Activated CD8-positive, alpha-beta T cell treated with anti-CD3 and anti-CD28 coated beads for 36 hours (primary cell): ENCODE data around the gene LINC01488. TPM values are rescaled to one million over a fixed set of nuclear protein-coding genes. Genes with fewer than 3 reads are reported as not detected.

Source experiments
- ATAC-seq: fragments of 200-7000 bp; cut with Tn5 transposase; one replicate; pipeline ENCODE4 v1.10.0; 2021; ENCODE audit warnings: mild to moderate bottlenecking, moderate library complexity
- CTCF ChIA-PET: fragments of 350-600 bp; sonication (Branson Sonifier 250); formaldehyde crosslinking; loops from one replicate; lab custom pipeline; 2021; ENCODE audit warnings: antibody characterized with exemption; lab: Charles Lee
- POLR2A ChIA-PET: fragments of 350-600 bp; sonication (Branson Sonifier 250); formaldehyde crosslinking; loops from one replicate; lab custom pipeline; 2021; ENCODE audit warnings: antibody characterized with exemption; lab: Charles Lee
- DNase-seq: peaks from one replicate; pipeline ENCODE4 v3.0.0-alpha.2; 2020
- H3K27ac Mint-ChIP-seq: one replicate; pipeline ENCODE4 v1.8.0; 2021; ENCODE audit warnings: mild to moderate bottlenecking, mixed read lengths
- H3K27me3 Mint-ChIP-seq: one replicate; pipeline ENCODE4 v1.8.0; 2021; ENCODE audit warnings: mixed read lengths
- H3K36me3 Mint-ChIP-seq: one replicate; pipeline ENCODE4 v1.8.0; 2021; ENCODE audit warnings: low read depth, mixed read lengths
- H3K4me1 Mint-ChIP-seq: one replicate; pipeline ENCODE4 v1.8.0; 2021; ENCODE audit warnings: low read depth, mixed read lengths
- H3K4me3 Mint-ChIP-seq: one replicate; pipeline ENCODE4 v1.8.0; 2021; ENCODE audit warnings: mild to moderate bottlenecking, moderate library complexity, mixed read lengths
- H3K9me3 Mint-ChIP-seq: one replicate; pipeline ENCODE4 v1.8.0; 2021; ENCODE audit warnings: mixed read lengths
- intact Hi-C: fragments of 100-400 bp; cut with micrococcal nuclease; formaldehyde crosslinking; loops from one replicate; pipeline ENCODE4 v1.10.0; 2022
- total RNA-seq, 2 experiments: library from RNA; stranded (reverse); gene quantifications; one replicate each; pipeline ENCODE4 v1.2.3, GENCODE V29; 2021
- TF ChIP-seq, protein P1 (sequence below): fragments of 200-600 bp; IDR thresholded peaks from one replicate; pipeline ENCODE4 v1.8.0; 2022; ENCODE audit warnings: antibody characterized with exemption, mild to moderate bottlenecking

LINC01488 gene
- total RNA-seq, 2 experiments from 2014 or later = not detected

DNA sequence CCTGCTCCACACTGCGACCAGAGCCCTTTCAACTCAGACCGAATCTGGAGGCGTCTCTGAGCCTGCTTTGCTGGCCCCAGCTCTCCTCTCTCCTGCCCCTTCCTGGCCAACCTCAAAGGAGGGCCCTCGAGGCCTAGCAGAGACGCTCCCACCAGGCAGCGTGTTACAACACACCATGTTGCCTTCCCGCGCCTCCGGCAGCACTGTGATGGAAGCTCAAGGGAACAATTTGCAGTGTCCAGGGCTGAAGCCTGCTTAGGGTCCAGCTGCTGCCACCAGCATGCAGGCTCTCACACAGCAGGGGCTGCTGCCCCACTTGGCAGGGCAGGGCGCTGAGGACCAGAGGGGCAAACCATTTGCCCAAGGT lies 18.4 kb downstream of the LINC01488 start:
- no peak for ATAC-seq
- ChIA-PET CTCF (no interaction called here), POLR2A (no interaction called here)
- Mint-ChIP-seq H3K27ac (no peak overlapping the region), H3K4me3 (no peak overlapping the region), H3K36me3 (no peaks in the 10 kb centered on the region), H3K9me3 (no peaks in the 10 kb centered on the region), H3K27me3 (peaks cover 2% of the 10 kb centered on the region), H3K4me1 (peaks cover 5% of the 10 kb centered on the region)
- intact Hi-C loops = no loop called here
- DNase-seq = no peak
- TF ChIP-seq, protein P1, sequence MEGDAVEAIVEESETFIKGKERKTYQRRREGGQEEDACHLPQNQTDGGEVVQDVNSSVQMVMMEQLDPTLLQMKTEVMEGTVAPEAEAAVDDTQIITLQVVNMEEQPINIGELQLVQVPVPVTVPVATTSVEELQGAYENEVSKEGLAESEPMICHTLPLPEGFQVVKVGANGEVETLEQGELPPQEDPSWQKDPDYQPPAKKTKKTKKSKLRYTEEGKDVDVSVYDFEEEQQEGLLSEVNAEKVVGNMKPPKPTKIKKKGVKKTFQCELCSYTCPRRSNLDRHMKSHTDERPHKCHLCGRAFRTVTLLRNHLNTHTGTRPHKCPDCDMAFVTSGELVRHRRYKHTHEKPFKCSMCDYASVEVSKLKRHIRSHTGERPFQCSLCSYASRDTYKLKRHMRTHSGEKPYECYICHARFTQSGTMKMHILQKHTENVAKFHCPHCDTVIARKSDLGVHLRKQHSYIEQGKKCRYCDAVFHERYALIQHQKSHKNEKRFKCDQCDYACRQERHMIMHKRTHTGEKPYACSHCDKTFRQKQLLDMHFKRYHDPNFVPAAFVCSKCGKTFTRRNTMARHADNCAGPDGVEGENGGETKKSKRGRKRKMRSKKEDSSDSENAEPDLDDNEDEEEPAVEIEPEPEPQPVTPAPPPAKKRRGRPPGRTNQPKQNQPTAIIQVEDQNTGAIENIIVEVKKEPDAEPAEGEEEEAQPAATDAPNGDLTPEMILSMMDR = no peak

- TF ChIP-seq, protein P1 = no peak
- no peak for DNase-seq
- Mint-ChIP-seq H3K9me3 (no peaks in the 10 kb centered on the region), H3K27me3 (peaks cover 2% of the 10 kb centered on the region), H3K4me3 (no peak overlapping the region), H3K27ac (no peak overlapping the region), H3K36me3 (no peaks in the 10 kb centered on the region), H3K4me1 (peaks cover 5% of the 10 kb centered on the region)
- ChIA-PET POLR2A (no interaction called here), CTCF (no interaction called here)
- no peak for ATAC-seq
- intact Hi-C loops = no loop called here
Measured at GRCh38 chr11:69500285-69501120, 19.0 kb downstream of the LINC01488 start.

- DNase-seq = no peak
- no peak overlapping the region for H3K4me3 Mint-ChIP-seq
Measured at GRCh38 chr11:69501121-69501489, 19.6 kb downstream of the LINC01488 start.

GRCh38 chr11:69501891-69502860 lies 20.7 kb downstream of the LINC01488 start:
- intact Hi-C loops = no loop called here
- TF ChIP-seq, protein P1 = no peak
- CTCF ChIA-PET = no interaction called here
- Mint-ChIP-seq H3K4me1 (peaks cover 5% of the 10 kb centered on the region), H3K36me3 (no peaks in the 10 kb centered on the region), H3K4me3 (no peak overlapping the region), H3K9me3 (peaks cover 2% of the 10 kb centered on the region), H3K27me3 (peaks cover 5% of the 10 kb centered on the region), H3K27ac (no peak overlapping the region)
- no peak for DNase-seq
- ATAC-seq = no peak
- POLR2A ChIA-PET = no interaction called here

More at GRCh38 chr11:69501121-69501489, 19.6 kb downstream of the LINC01488 start:
- ChIA-PET CTCF (no interaction called here), POLR2A (no interaction called here)
- H3K4me1 Mint-ChIP-seq = peaks cover 5% of the 10 kb centered on the region
- no peaks in the 10 kb centered on the region for H3K36me3 Mint-ChIP-seq
- H3K9me3 Mint-ChIP-seq = no peaks in the 10 kb centered on the region
- peaks cover 1% of the 10 kb centered on the region for H3K27me3 Mint-ChIP-seq
- no peak overlapping the region for H3K27ac Mint-ChIP-seq
- intact Hi-C loops = no loop called here
- no peak for ATAC-seq
- TF ChIP-seq, protein P1 = no peak
